ENCODE results near the gene IP6K1. TPM values are rescaled to one million over a fixed set of nuclear protein-coding genes. Genes with fewer than 3 reads are reported as not detected.
A peak's percentile ranks its signal among the peaks of the same experiment; 100 is the strongest.

IP6K1 gene
- total RNA-seq, 3 donors from 2014 or later, result 24.8 to 45.9 (median 45.8) TPM

- Histone ChIP-seq H3K36me3 (no peaks in the 10 kb centered on the region), H3K27me3 (no peaks in the 10 kb centered on the region), H3K4me3 (no peak overlapping the region), H3K4me1 (peaks cover 0 to 6% of the 10 kb centered on the region in 2 donors), H3K9me3 (no peaks in the 10 kb centered on the region), H3K27ac (no peak overlapping the region)
- DNase-seq (ENCODE audit: low spot score in 2 of 2), result no peak
- intact Hi-C loops (cut with DNase I; ENCODE audit: low total_unique reads), result no loop called here
- TF ChIP-seq POLR2AphosphoS5 (IDR thresholded peaks at IDR 0.05), result no peak
Observed at GRCh38 chr3:49716691-49717210, 69.6 kb downstream of the IP6K1 start.

- peaks cover 0 to 6% of the 10 kb centered on the region in 2 donors for H3K4me1 ChIP-seq
- intact Hi-C loops (cut with DNase I; ENCODE audit: low total_unique reads), result no loop called here
- DNase-seq (ENCODE audit: low spot score in 2 of 2), result peak in 1 of 2 donors; percentile 9
- no peaks in the 10 kb centered on the region for H3K9me3 ChIP-seq
- H3K36me3 ChIP-seq, result no peaks in the 10 kb centered on the region
- no peak overlapping the region for H3K27ac ChIP-seq
- H3K27me3 ChIP-seq, result no peaks in the 10 kb centered on the region
- no peak for TF ChIP-seq POLR2AphosphoS5 (IDR thresholded peaks at IDR 0.05)
- TF ChIP-seq POLR2A (IDR thresholded peaks at IDR 0.05), result no peak
- TF ChIP-seq, protein P1, sequence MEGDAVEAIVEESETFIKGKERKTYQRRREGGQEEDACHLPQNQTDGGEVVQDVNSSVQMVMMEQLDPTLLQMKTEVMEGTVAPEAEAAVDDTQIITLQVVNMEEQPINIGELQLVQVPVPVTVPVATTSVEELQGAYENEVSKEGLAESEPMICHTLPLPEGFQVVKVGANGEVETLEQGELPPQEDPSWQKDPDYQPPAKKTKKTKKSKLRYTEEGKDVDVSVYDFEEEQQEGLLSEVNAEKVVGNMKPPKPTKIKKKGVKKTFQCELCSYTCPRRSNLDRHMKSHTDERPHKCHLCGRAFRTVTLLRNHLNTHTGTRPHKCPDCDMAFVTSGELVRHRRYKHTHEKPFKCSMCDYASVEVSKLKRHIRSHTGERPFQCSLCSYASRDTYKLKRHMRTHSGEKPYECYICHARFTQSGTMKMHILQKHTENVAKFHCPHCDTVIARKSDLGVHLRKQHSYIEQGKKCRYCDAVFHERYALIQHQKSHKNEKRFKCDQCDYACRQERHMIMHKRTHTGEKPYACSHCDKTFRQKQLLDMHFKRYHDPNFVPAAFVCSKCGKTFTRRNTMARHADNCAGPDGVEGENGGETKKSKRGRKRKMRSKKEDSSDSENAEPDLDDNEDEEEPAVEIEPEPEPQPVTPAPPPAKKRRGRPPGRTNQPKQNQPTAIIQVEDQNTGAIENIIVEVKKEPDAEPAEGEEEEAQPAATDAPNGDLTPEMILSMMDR (IDR thresholded peaks at IDR 0.05), result no peak
- H3K4me3 ChIP-seq, result no peak overlapping the region
Observed at GRCh38 chr3:49716169-49716568, 70.2 kb downstream of the IP6K1 start.

- intact Hi-C loops (cut with DNase I; ENCODE audit: low total_unique reads), result no loop called here
- peak in 1 of 2 donors; percentile 25 for DNase-seq (ENCODE audit: low spot score in 2 of 2)
- Histone ChIP-seq H3K27me3 (no peaks in the 10 kb centered on the region), H3K27ac (no peak overlapping the region), H3K4me3 (no peak overlapping the region), H3K9me3 (no peaks in the 10 kb centered on the region), H3K36me3 (no peaks in the 10 kb centered on the region), H3K4me1 (peaks cover 0 to 6% of the 10 kb centered on the region in 2 donors)
- TF ChIP-seq, protein P1 (IDR thresholded peaks at IDR 0.05), result no peak
- TF ChIP-seq POLR2A (IDR thresholded peaks at IDR 0.05) (no peak), POLR2AphosphoS5 (IDR thresholded peaks at IDR 0.05) (no peak)
Observed at GRCh38 chr3:49715611-49716121, 70.7 kb downstream of the IP6K1 start.

DNA sequence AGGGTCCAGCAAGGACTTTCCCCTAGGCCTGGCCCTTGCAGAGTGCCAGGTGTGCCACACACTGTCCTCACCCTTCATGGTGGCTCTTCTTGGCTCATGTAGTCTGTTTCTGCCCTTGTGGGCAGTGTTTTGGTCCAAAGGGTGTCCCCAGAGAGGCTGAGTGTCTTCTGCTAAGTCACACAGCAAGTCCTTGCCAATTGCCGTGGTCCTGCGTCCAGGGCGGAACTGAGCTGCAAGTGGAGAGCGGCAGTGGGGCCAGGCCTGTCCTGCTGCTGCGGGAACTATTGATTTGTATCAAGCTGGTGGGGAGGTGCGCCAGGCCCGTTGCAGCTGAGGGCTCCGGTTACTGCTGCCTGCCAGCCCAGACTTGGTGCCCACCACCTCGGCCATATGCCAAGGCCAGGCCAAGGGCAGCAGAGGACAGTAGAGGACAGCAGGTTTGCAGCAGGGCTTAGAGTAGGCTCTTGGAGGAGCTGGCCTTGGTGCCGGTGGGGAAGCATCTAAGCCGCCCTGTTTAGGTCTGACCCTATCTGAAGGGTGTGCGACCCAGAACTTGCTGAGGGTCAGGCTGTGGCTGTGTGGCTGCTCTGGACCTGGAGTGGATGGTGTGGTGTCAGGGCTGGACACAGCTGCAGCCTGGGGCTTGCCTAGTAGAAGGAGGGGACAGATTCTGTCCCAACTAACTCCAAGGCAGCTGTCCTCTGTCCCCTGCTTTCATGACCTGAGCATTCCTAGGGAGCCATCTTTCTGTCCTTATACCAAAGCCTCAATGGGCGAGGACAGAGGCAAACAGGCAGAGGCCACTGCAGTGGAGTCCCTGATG, 71.4 kb downstream of the IP6K1 start:
- peaks cover 0 to 6% of the 10 kb centered on the region in 2 donors for H3K4me1 ChIP-seq
- TF ChIP-seq POLR2A (IDR thresholded peaks at IDR 0.05) (no peak), POLR2AphosphoS5 (IDR thresholded peaks at IDR 0.05) (no peak)
- TF ChIP-seq, protein P1 (IDR thresholded peaks at IDR 0.05), result no peak
- H3K27me3 ChIP-seq, result no peaks in the 10 kb centered on the region
- no peaks in the 10 kb centered on the region for H3K9me3 ChIP-seq
- no peak overlapping the region for H3K4me3 ChIP-seq
- no peak for DNase-seq (ENCODE audit: low spot score in 2 of 2)
- H3K27ac ChIP-seq, result no peak overlapping the region
- H3K36me3 ChIP-seq, result no peaks in the 10 kb centered on the region
- intact Hi-C loops (cut with DNase I; ENCODE audit: low total_unique reads), result no loop called here

- TF ChIP-seq POLR2A (IDR thresholded peaks at IDR 0.05) (no peak), POLR2AphosphoS5 (IDR thresholded peaks at IDR 0.05) (no peak)
- TF ChIP-seq, protein P1 (IDR thresholded peaks at IDR 0.05), result no peak
- Histone ChIP-seq H3K27ac (no peak overlapping the region), H3K4me1 (no peaks in the 10 kb centered on the region), H3K4me3 (no peak overlapping the region), H3K27me3 (no peaks in the 10 kb centered on the region), H3K36me3 (no peaks in the 10 kb centered on the region), H3K9me3 (no peaks in the 10 kb centered on the region)
- DNase-seq (ENCODE audit: low spot score in 2 of 2), result no peak
- intact Hi-C loops (cut with DNase I; ENCODE audit: low total_unique reads), result no loop called here
Observed at GRCh38 chr3:49713336-49714105, 72.8 kb downstream of the IP6K1 start.

Measured in breast epithelium (tissue), 4 donors.